Epithelial cell of esophagus (primary cell): ENCODE measurements around the gene MAN2A2.

Experiments
- DNase-seq: peaks from one replicate; pipeline ENCODE4 v3.0.0; 2010; ENCODE audit warnings: low read depth
- H3K4me3 ChIP-seq: 2 replicates; pipeline ENCODE4 v1.5.1; 2011; ENCODE audit warnings: mild to moderate bottlenecking, low read length, control low read depth
- CTCF ChIP-seq: IDR thresholded peaks from 2 replicates; pipeline ENCODE4 v1.5.1; 2011; ENCODE audit warnings: low read depth, mild to moderate bottlenecking, low read length, control low read depth, inconsistent platforms; ENCODE audit not compliant: insufficient read depth; ENCODE audit errors: missing control alignments

Gene MAN2A2

GRCh38 chr15:90934256-90934948, 31.3 kb downstream of the MAN2A2 start:
- peak; percentile 91 for DNase-seq
- TF ChIP-seq CTCF = peak; percentile 94
- H3K4me3 ChIP-seq = peak overlapping the region; percentile 87

- DNase-seq = peak; percentile 96
- TF ChIP-seq CTCF = no peak
- peak within 1 kb of the TSS; percentile 87 for H3K4me3 ChIP-seq
Observed at GRCh38 chr15:90934949-90935751, 32.0 kb downstream of the MAN2A2 start, which contains the start of gene UNC45A. TSS of gene UNC45A (plus strand) at chr15:90935285. CDS start at chr15:90935325, 40 bp downstream.

- DNase-seq = no peak
- H3K4me3 ChIP-seq = no peak overlapping the region
- no peak for TF ChIP-seq CTCF
Observed at GRCh38 chr15:90936823-90937222, 33.7 kb downstream of the MAN2A2 start.

- no peak for TF ChIP-seq CTCF
- no peak overlapping the region for H3K4me3 ChIP-seq
- no peak for DNase-seq
Observed at GRCh38 chr15:90938261-90938660, 35.2 kb downstream of the MAN2A2 start.

- TF ChIP-seq CTCF = no peak
Observed at GRCh38 chr15:90939756-90940155, 36.7 kb downstream of the MAN2A2 start.

GRCh38 chr15:90941038-90941437, 37.9 kb downstream of the MAN2A2 start:
- TF ChIP-seq CTCF = no peak
- no peak overlapping the region for H3K4me3 ChIP-seq
- DNase-seq = no peak

More at GRCh38 chr15:90939756-90940155, 36.7 kb downstream of the MAN2A2 start:
- no peak for DNase-seq
- no peak overlapping the region for H3K4me3 ChIP-seq
